NB4 (cell line): ENCODE results near the gene ARMS2.

ENCODE experiments used
- DNase-seq: peaks from one replicate; pipeline ENCODE4 v3.0.0; 2010; ENCODE audit warnings: low read depth
- H3K4me3 ChIP-seq: one replicate; pipeline ENCODE4 v1.5.1; 2011; ENCODE audit warnings: mild to moderate bottlenecking, low read depth, low read length, moderate library complexity
- MYC ChIP-seq: IDR thresholded peaks from 2 replicates; pipeline ENCODE4 v1.6.1; 2011; ENCODE audit warnings: low read depth, low read length
- POLR2A ChIP-seq: IDR thresholded peaks from 2 replicates; pipeline ENCODE4 v1.6.1; 2011; ENCODE audit warnings: mild to moderate bottlenecking; ENCODE audit not compliant: insufficient read length; ENCODE audit errors: extremely low read depth
- TF ChIP-seq, protein P1 (sequence below): IDR thresholded peaks from one replicate; pipeline ENCODE4 v1.5.1; 2012; ENCODE audit warnings: low read depth, low read length
- TF ChIP-seq, protein P2 (sequence below): IDR thresholded peaks from 2 replicates; pipeline ENCODE4 v1.6.1; 2011; ENCODE audit warnings: low read depth, low read length

The ARMS2 gene

DNA sequence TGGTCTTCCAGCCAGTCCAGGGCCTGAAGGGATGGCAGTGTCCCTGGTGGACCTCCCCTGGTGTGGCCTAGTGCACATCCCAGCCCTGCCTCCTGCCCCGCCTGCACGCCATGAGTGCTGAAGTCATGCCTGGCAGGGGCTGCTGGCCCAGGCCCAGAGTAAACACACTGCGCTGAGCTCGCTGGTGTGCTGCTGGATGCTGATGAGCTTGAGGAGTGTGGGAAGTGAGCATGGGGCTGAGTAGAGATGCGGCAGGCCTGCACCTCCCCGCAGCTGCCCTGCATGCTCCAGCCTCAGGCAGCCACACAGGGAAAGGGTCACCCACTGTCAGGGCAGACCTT is 50.1 kb downstream of the ARMS2 start:
- DNase-seq = no peak
- TF ChIP-seq, protein P1, sequence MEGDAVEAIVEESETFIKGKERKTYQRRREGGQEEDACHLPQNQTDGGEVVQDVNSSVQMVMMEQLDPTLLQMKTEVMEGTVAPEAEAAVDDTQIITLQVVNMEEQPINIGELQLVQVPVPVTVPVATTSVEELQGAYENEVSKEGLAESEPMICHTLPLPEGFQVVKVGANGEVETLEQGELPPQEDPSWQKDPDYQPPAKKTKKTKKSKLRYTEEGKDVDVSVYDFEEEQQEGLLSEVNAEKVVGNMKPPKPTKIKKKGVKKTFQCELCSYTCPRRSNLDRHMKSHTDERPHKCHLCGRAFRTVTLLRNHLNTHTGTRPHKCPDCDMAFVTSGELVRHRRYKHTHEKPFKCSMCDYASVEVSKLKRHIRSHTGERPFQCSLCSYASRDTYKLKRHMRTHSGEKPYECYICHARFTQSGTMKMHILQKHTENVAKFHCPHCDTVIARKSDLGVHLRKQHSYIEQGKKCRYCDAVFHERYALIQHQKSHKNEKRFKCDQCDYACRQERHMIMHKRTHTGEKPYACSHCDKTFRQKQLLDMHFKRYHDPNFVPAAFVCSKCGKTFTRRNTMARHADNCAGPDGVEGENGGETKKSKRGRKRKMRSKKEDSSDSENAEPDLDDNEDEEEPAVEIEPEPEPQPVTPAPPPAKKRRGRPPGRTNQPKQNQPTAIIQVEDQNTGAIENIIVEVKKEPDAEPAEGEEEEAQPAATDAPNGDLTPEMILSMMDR = no peak
- TF ChIP-seq MYC = no peak

DNA sequence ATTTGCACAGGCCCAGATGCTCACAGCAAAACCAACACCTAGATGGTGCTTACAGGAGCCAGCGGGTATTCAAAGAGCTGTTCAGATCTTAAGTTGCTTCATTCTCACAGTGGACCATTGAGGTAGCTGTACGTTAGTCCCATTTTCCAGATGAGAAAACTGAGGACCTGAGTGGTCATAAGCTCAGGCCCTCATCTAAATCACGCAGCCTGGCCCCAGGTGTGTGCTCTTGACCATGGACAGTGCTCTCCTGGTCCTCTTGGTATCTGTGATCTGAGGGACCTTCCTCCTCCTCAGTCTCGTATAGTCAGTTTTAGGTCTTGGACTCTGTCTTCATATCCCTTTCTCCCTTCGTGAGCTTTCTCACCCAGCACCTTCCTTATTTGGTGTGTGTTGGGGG is 50.6 kb downstream of the ARMS2 start:
- no peak overlapping the region for H3K4me3 ChIP-seq
- TF ChIP-seq, protein P1 = no peak
- TF ChIP-seq MYC = no peak
- TF ChIP-seq, protein P2, sequence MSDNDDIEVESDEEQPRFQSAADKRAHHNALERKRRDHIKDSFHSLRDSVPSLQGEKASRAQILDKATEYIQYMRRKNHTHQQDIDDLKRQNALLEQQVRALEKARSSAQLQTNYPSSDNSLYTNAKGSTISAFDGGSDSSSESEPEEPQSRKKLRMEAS = no peak
- TF ChIP-seq POLR2A = no peak
- DNase-seq = no peak

More for the DNA sequence above, 50.1 kb downstream of the ARMS2 start:
- no peak overlapping the region for H3K4me3 ChIP-seq

DNA sequence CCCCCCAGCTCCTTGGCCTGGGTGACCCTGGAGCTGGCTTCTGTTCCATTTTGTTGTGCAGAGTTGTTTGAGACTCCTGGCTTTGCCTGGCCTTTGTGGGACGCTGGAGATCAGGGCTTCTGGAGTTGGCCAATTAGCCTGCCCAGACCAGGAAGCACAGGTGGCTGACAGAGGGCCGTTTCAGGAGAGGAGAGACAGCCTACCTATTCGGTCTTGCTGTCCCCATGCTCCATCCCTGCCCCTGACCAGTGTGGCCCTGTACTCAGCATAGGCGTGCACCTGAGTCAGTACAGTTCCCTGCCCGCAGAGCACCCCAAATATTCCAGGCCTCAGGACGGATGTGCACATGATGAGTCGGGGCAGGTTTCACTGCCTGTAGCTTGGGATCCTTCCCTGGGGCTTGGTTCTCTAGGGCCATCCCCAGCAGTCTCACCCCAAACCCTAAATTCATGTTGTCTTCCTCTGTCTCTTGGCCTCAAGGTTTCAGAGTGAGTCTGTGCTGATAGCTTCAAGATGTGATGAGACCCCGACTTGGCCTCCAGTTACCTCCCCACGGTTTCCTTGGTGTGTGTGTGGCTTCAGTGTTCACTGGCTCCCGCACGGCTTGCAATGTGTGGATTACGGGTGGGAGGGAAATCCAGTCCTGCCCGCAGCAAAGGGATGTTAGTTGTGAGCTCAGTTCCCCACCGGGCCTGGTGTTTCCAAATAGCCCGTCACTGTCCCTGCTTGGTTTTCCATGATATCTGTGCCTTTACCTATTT is 51.6 kb downstream of the ARMS2 start:
- no peak for DNase-seq
- TF ChIP-seq MYC = no peak
- TF ChIP-seq, protein P2 = no peak
- no peak for TF ChIP-seq POLR2A
- TF ChIP-seq, protein P1 = no peak
- H3K4me3 ChIP-seq = no peak overlapping the region
